ENCODE data around the gene RNASE12.
"Not testable (repeated sequence)": the region's sequence is repeated elsewhere in the genome, so short reads cannot be mapped to it uniquely, and the experiment has no call there.

Gene RNASE12

DNA sequence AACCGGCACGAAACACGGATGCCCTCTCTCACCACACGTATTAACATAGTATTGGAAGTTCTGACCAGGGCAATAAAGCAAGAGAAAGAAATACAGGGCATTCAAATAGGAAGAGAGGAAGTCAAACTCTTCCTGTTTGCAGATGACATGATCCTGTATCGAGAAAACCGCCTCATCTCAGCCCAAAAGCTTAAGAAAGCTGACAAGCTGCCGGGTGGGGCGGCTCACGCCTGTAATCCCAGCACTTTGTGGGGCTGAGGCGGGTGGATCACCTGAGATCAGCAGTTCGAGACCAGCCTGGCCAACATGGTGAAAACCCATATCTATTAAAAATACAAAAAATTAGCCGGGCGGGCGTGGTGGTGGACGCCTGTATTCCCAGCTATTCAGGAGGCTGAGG is 32.6 kb upstream of the RNASE12 start:
- no peak overlapping the region for H3K4me3 ChIP-seq (replicated peaks; ENCODE audit: low read depth, low read length)
- H3K36me3 ChIP-seq (ENCODE audit: control insufficient read depth, insufficient read depth, low read length): no peaks in the 10 kb centered on the region
- DNase-seq (ENCODE audit: extremely low read depth, insufficient read length): no peak
- TF ChIP-seq, protein P1, sequence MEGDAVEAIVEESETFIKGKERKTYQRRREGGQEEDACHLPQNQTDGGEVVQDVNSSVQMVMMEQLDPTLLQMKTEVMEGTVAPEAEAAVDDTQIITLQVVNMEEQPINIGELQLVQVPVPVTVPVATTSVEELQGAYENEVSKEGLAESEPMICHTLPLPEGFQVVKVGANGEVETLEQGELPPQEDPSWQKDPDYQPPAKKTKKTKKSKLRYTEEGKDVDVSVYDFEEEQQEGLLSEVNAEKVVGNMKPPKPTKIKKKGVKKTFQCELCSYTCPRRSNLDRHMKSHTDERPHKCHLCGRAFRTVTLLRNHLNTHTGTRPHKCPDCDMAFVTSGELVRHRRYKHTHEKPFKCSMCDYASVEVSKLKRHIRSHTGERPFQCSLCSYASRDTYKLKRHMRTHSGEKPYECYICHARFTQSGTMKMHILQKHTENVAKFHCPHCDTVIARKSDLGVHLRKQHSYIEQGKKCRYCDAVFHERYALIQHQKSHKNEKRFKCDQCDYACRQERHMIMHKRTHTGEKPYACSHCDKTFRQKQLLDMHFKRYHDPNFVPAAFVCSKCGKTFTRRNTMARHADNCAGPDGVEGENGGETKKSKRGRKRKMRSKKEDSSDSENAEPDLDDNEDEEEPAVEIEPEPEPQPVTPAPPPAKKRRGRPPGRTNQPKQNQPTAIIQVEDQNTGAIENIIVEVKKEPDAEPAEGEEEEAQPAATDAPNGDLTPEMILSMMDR (IDR thresholded peaks at IDR 0.05; ENCODE audit: insufficient read depth, low read length, poor library complexity, severe bottlenecking): no peak
- no peaks in the 10 kb centered on the region for H3K27me3 ChIP-seq (replicated peaks; ENCODE audit: control insufficient read depth, insufficient read depth, low read length)

DNA sequence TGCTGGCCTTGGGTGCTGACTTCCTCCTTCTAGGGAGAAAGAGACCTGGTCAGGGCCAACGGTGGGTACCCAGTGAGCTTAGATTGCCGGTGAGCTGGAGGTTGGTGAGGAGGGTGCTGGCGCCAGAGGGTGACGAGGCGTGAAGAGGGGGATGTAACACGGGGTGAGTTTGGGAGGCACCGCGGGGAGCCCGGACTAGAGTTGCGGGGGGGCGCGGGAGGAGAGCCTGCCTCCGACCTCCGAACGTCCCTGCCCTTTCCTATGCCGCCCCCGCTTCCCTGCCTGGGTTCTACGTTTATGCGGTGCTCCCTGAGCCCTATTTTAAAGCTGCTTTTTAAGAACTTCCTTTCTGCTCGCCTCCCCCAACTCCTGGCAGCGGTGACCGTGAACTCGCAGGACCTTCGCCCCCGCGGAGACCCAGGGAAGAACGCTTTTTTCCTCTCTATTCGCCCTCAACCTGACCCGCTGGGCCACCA is 31.7 kb upstream of the RNASE12 start:
- TF ChIP-seq, protein P1 (IDR thresholded peaks at IDR 0.05; ENCODE audit: insufficient read depth, low read length, poor library complexity, severe bottlenecking): no peak
- H3K36me3 ChIP-seq (ENCODE audit: control insufficient read depth, insufficient read depth, low read length): no peaks in the 10 kb centered on the region
- DNase-seq (ENCODE audit: extremely low read depth, insufficient read length): peak; percentile 43
- H3K27me3 ChIP-seq (replicated peaks; ENCODE audit: control insufficient read depth, insufficient read depth, low read length): no peaks in the 10 kb centered on the region
- H3K4me3 ChIP-seq (replicated peaks; ENCODE audit: low read depth, low read length): no peak overlapping the region

DNA sequence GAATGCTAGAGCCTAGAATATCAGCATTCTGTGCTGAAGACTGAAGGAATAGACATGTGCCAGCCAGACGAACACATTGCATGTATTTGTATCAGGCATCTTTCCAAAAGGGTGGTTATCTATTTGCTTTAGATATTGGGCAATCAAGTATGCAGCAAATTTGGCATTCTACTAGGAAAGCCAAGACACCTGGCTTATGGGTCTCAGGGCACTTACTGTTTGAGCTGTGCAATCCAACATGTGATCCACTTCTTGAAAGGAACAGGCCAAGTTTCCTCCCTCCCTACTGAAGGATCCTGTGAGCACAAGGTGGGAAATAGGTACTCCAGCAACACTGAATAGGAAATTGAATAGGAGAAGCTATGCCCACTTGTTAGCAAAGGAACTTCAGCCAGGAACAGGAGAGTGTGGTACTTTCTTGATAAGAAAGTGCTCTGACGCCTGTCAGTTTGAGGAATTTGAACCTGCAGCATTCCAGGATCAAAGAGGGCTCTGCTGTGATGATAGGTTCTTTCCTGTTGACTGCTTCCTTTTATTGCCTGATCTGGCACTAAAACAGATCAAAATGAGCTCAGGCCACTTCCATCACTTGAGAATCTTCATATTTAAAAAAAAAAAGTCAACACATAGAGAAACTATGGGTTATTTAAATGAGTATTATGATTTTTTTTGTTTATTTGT is 29.8 kb upstream of the RNASE12 start:
- Histone ChIP-seq H3K27me3 (replicated peaks; ENCODE audit: control insufficient read depth, insufficient read depth, low read length) (no peaks in the 10 kb centered on the region), H3K36me3 (ENCODE audit: control insufficient read depth, insufficient read depth, low read length) (no peaks in the 10 kb centered on the region), H3K4me3 (replicated peaks; ENCODE audit: low read depth, low read length) (no peak overlapping the region)
- TF ChIP-seq, protein P1 (IDR thresholded peaks at IDR 0.05; ENCODE audit: insufficient read depth, low read length, poor library complexity, severe bottlenecking): no peak
- no peak for DNase-seq (ENCODE audit: extremely low read depth, insufficient read length)

DNA sequence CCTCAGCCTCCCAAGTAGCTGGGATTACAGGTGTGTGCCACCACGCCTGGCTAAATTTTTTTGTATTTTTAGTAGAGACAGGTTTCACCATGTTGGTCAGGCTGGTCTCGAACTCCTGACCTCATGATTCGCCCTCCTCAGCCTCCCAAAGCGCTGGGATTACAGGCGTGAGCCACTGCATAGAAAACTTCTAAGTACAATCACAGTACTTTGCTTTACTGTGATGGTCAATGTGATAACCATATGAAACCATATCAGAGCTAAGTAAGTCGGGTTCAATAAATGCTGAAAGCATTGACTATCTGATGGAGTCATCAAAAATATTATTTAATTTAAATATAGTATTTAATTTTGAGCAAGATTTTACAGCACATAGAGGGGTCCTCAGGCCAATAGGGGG is 28.5 kb upstream of the RNASE12 start:
- not testable (repeated sequence) for H3K36me3 ChIP-seq (ENCODE audit: control insufficient read depth, insufficient read depth, low read length); H3K27me3 ChIP-seq (replicated peaks; ENCODE audit: control insufficient read depth, insufficient read depth, low read length); DNase-seq (ENCODE audit: extremely low read depth, insufficient read length); H3K4me3 ChIP-seq (replicated peaks; ENCODE audit: low read depth, low read length)

DNA sequence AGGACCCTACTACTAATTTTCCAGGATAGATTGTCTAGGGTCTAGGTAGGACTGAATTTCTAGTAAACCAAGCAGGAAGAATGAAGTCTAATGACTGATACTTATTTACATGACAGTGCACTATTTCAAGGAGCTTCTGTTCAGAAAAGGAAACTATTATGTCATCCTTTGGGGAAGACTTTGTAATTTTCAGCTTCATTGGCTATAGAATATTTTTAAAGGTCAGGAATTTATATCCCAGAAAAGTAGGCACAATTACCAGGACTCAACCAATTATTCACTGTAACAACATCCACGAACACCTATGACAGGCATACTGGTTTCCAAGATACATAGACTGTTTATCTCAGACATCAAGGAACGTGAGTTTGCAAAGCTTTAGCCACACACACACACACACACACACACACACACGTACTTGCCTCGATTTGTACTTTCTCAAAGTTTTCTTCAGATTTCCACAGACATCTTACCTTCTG is 27.1 kb upstream of the RNASE12 start:
- DNase-seq (ENCODE audit: extremely low read depth, insufficient read length): no peak
- Histone ChIP-seq H3K4me3 (replicated peaks; ENCODE audit: low read depth, low read length) (no peak overlapping the region), H3K36me3 (ENCODE audit: control insufficient read depth, insufficient read depth, low read length) (no peaks in the 10 kb centered on the region), H3K27me3 (replicated peaks; ENCODE audit: control insufficient read depth, insufficient read depth, low read length) (no peaks in the 10 kb centered on the region)
- TF ChIP-seq, protein P1 (IDR thresholded peaks at IDR 0.05; ENCODE audit: insufficient read depth, low read length, poor library complexity, severe bottlenecking): no peak

DNA sequence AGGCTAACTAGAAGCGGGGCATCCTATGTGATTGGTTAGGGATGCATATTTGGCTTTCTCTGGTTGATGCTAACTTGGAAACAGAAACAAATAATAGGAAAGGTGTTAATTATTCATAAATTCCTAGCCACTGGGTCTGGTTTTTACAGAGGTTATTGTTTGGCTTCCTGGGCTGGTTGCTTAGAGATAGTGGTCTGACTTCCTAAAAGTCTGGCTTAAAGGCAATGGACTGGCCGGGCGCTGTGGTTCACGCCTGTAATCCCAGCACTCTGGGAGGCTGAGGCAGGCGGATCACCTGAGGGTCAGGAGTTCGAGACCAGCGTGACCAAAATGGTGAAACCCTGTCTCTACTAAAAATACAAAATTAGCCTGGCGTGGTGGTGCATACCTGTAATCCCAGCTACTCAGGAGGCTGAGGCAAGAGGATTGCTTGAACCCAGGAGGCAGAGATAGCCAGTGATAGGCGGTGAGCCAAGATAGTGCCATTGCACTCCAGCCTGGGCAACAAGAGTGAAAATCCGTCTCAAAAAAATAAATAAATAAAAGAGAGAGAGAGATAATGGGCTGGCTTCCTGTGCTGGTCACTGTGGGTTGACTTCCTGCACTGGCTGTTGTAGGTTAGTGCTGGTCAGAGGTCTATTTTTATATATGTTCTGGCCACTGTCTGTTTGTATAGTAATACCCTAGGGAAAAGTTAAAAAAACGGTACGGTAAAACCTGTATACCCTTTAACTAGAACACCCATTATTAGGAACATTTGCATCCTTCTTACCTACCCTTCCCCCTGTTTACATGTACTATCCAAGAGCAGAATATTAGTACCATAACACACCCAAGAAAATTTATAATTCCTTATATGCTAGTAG is 26.2 kb upstream of the RNASE12 start:
- DNase-seq (ENCODE audit: extremely low read depth, insufficient read length): no peak
- no peaks in the 10 kb centered on the region for H3K27me3 ChIP-seq (replicated peaks; ENCODE audit: control insufficient read depth, insufficient read depth, low read length)
- no peak overlapping the region for H3K4me3 ChIP-seq (replicated peaks; ENCODE audit: low read depth, low read length)
- TF ChIP-seq, protein P1 (IDR thresholded peaks at IDR 0.05; ENCODE audit: insufficient read depth, low read length, poor library complexity, severe bottlenecking): no peak
- no peaks in the 10 kb centered on the region for H3K36me3 ChIP-seq (ENCODE audit: control insufficient read depth, insufficient read depth, low read length)

Measured in GM06990 (cell line).